ENCODE data around the gene HAUS7.

The HAUS7 gene

GRCh38 chrX:153498453-153498852 lies 28.1 kb upstream of the HAUS7 start:
- no peak for DNase-seq

GRCh38 chrX:153496590-153496959 lies 26.2 kb upstream of the HAUS7 start:
- DNase-seq = no peak

- no peak for DNase-seq
These were observed 25.7 kb upstream of the HAUS7 start for GRCh38 chrX:153495903-153496589.

- no peak for DNase-seq
These were observed 25.0 kb upstream of the HAUS7 start for GRCh38 chrX:153495362-153495751.

- DNase-seq = no peak
These were observed 24.4 kb upstream of the HAUS7 start, which contains the start of gene BGN for GRCh38 chrX:153494541-153495361. TSS of gene BGN (plus strand) at chrX:153494980. CDS start at chrX:153504632, 9,652 bp downstream.

- DNase-seq = no peak
These were observed 23.7 kb upstream of the HAUS7 start for GRCh38 chrX:153494061-153494460.

- no peak for DNase-seq
These were observed 22.7 kb upstream of the HAUS7 start for GRCh38 chrX:153493085-153493484.

- no peak for DNase-seq
These were observed 22.2 kb upstream of the HAUS7 start for GRCh38 chrX:153492543-153492942.

- DNase-seq = no peak
These were observed 21.5 kb upstream of the HAUS7 start for GRCh38 chrX:153491918-153492317.

- DNase-seq = no peak
These were observed 21.1 kb upstream of the HAUS7 start for GRCh38 chrX:153491351-153491914.

GRCh38 chrX:153490217-153490930 lies 20.0 kb upstream of the HAUS7 start:
- DNase-seq = no peak

GRCh38 chrX:153488231-153488914 lies 18.0 kb upstream of the HAUS7 start:
- no peak for DNase-seq

- no peak for DNase-seq
These were observed 17.3 kb upstream of the HAUS7 start for GRCh38 chrX:153487590-153488071.

GRCh38 chrX:153486171-153486570 lies 15.8 kb upstream of the HAUS7 start:
- DNase-seq = no peak

- DNase-seq = no peak
These were observed 15.2 kb upstream of the HAUS7 start for GRCh38 chrX:153485396-153486080.

- DNase-seq = no peak
These were observed 12.1 kb upstream of the HAUS7 start for GRCh38 chrX:153482376-153483015.

- no peak for DNase-seq
These were observed 10.7 kb upstream of the HAUS7 start for GRCh38 chrX:153481043-153481442.

- no peak for DNase-seq
These were observed 8.4 kb upstream of the HAUS7 start for GRCh38 chrX:153478746-153479145.

GRCh38 chrX:153477901-153478300 lies 7.5 kb upstream of the HAUS7 start:
- DNase-seq = no peak

GRCh38 chrX:153477364-153477857 lies 7.0 kb upstream of the HAUS7 start:
- no peak for DNase-seq

GRCh38 chrX:153476666-153477363 lies 6.4 kb upstream of the HAUS7 start:
- DNase-seq = peak; percentile 39

Data from NCI-H2171 treated with DMSO at 0.1 percent for 48 hours (cell line).